GM18526 (cell line): ENCODE results near the gene DLL1.

Source experiments
- POLR2A ChIP-seq: IDR thresholded peaks from 3 replicates; pipeline ENCODE4 v1.6.1; 2011; ENCODE audit not compliant: insufficient read length; ENCODE audit errors: extremely low read depth

DLL1 gene

GRCh38 chr6:170286934-170287265 lies 4.0 kb downstream of the DLL1 start:
- no peak for TF ChIP-seq POLR2A

GRCh38 chr6:170286246-170286933 lies 4.5 kb downstream of the DLL1 start:
- no peak for TF ChIP-seq POLR2A

- no peak for TF ChIP-seq POLR2A
These were observed 5.4 kb downstream of the DLL1 start for GRCh38 chr6:170285482-170285881.

GRCh38 chr6:170284866-170285469 lies 5.9 kb downstream of the DLL1 start:
- TF ChIP-seq POLR2A, result no peak

- no peak for TF ChIP-seq POLR2A
These were observed 6.6 kb downstream of the DLL1 start for GRCh38 chr6:170284126-170284773.

DNA sequence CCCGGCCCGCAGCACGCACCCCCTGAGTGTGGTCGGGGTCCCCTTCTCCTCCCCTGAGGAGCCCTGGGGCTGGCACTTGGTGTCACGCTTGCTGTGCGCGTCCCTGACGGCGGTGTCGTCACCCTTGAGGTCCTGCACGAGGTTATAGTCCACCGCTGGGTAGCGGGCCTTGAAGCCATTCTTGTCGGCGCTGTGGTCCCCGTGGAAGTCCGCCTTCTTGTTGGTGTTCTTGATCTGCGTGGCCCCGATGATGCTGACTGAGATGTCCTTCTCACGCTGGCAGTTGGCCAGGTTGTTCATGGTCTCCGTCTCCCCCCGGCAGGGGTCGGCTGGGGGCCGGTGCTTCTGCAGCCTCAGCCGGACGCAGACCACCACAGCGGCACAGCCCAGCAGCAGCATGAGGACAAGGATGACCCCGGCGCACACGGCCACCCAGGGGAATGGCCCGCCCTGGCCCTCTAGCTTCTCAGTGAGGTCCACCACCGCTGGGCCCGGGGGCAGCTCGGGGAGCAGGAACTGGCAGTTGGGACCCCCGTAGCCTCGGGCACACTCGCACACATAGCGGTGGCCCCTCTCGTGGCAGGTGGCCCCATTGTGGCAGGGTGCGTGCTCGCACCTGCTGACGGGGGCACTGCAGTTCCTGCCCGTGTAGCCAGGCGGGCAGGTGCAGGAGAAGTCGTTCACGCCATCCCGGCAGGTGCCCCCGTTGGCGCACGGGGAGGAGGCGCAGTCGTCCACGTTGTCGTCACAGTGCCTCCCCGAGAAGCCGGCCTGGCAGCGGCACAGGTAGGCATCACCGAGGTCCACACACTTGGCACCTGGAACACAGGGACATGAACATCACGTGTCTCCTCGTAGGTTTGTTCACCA lies 7.4 kb downstream of the DLL1 start:
- no peak for TF ChIP-seq POLR2A

GRCh38 chr6:170282512-170283158 lies 8.2 kb downstream of the DLL1 start:
- no peak for TF ChIP-seq POLR2A

- no peak for TF ChIP-seq POLR2A
These were observed 9.3 kb downstream of the DLL1 start for GRCh38 chr6:170281331-170282292.

DNA sequence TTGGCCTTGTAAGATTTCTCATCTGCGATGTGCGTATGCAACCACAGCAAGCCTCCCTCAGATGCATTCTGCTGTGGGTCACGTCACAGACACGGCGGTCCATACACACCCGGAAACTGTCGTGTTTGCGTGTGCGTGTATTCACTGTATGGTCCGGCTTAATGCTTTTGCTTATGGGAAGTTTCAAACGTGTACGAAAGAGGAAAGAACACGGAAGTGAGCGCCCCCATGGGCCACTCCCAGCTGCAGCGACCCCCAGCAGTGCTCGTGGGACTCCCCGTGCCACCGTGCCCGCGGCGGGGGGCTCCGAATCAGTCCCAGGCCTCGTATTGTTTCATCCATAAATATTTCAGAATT lies 10.2 kb downstream of the DLL1 start:
- no peak for TF ChIP-seq POLR2A

DNA sequence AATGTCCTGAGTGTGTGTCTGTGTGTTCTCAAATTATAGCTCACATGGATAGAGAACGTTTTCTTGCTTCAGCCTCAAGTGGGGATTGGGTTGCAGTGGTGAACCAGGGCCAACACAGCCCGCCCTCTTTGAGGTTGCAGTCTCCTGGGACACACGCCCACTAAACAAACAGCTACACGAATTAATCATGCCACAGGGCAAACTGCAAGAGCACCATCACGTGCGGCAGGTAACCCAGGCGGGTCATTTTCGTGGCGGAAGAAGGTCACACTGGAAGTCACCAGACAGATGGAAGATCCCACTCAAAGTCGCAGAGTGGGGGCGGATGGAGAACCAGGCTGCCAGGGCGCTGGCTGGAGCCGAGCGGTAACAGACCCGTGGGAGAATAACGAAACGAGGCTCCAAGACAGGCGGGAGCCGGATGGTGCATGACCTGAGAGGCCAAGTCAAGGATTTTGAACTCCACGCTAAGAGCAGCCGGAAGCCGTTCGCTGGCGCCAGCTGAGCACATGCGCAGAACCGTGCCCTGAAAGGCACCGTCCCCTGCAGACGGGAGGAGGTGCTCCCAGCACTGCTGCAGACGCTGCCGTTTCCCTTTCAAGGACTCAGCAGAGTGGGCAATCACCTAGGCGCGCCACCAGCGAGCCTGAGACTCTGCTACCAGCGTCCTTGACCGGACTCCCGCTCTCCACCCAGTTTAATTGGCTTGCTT lies 10.7 kb downstream of the DLL1 start:
- TF ChIP-seq POLR2A, result no peak

GRCh38 chr6:170279426-170279825 lies 11.5 kb downstream of the DLL1 start:
- TF ChIP-seq POLR2A, result no peak

GRCh38 chr6:170278743-170279094 lies 12.2 kb downstream of the DLL1 start:
- no peak for TF ChIP-seq POLR2A

- TF ChIP-seq POLR2A, result no peak
These were observed 12.8 kb downstream of the DLL1 start for GRCh38 chr6:170277893-170278742.
